Stomach smooth muscle (tissue), 2 donors: ENCODE measurements around the gene VSX2.

Experiments
- H3K27ac ChIP-seq: one replicate; pipeline ENCODE4 v1.7.0; 2013; ENCODE audit warnings: mild to moderate bottlenecking, low read length, inconsistent platforms
- H3K27me3 ChIP-seq, 2 donors: one replicate each; pipeline ENCODE4 v1.7.0; 2013; ENCODE audit warnings: low read length in 2 of 2; ENCODE audit not compliant: insufficient read depth in 2 of 2, control insufficient read depth in 1 of 2
- H3K36me3 ChIP-seq, 2 donors: one replicate each; pipeline ENCODE4 v1.7.0; 2013; ENCODE audit warnings: low read length in 2 of 2; ENCODE audit not compliant: control insufficient read depth in 2 of 2, insufficient read depth in 2 of 2
- H3K4me1 ChIP-seq: one replicate; pipeline ENCODE4 v1.7.0; 2013; ENCODE audit warnings: low read length; ENCODE audit not compliant: control insufficient read depth, insufficient read depth
- H3K4me3 ChIP-seq, 2 donors: one replicate each; pipeline ENCODE4 v1.7.0; 2013; ENCODE audit warnings: low read length in 2 of 2
- H3K9ac ChIP-seq, 2 donors: one replicate each; pipeline ENCODE4 v1.7.0; 2013; ENCODE audit warnings: low read length in 2 of 2, mild to moderate bottlenecking in 1 of 2
- H3K9me3 ChIP-seq, 2 donors: one replicate each; pipeline ENCODE4 v1.7.0; 2013; ENCODE audit warnings: low read length in 2 of 2; ENCODE audit not compliant: control insufficient read depth in 2 of 2
- donor health status: healthy.
- donor health status: Pancreatic carcinoma.

Gene VSX2

GRCh38 chr14:74231784-74232183 lies 7.5 kb upstream of the VSX2 start:
- Histone ChIP-seq H3K9ac (no peak overlapping the region), H3K4me1 (no peaks in the 10 kb centered on the region), H3K27me3 (peaks cover 6 to 9% of the 10 kb centered on the region in 2 donors), H3K4me3 (no peak overlapping the region), H3K27ac (no peak overlapping the region), H3K9me3 (peaks cover 3 to 4% of the 10 kb centered on the region in 2 donors), H3K36me3 (no peaks in the 10 kb centered on the region)

- Histone ChIP-seq H3K27ac (no peak overlapping the region), H3K4me3 (no peak overlapping the region), H3K9me3 (peaks cover 3 to 4% of the 10 kb centered on the region in 2 donors), H3K4me1 (peaks cover 7% of the 10 kb centered on the region), H3K36me3 (no peaks in the 10 kb centered on the region), H3K9ac (no peak overlapping the region), H3K27me3 (peaks cover 27 to 28% of the 10 kb centered on the region in 2 donors)
Measured at GRCh38 chr14:74235017-74235416, 4.2 kb upstream of the VSX2 start.

- Histone ChIP-seq H3K36me3 (no peaks in the 10 kb centered on the region), H3K27me3 (peaks cover 51% of the 10 kb centered on the region in 2 donors), H3K9ac (no peak overlapping the region), H3K9me3 (peaks cover 0 to under 1% of the 10 kb centered on the region in 2 donors), H3K4me1 (peaks cover 24% of the 10 kb centered on the region), H3K27ac (no peak overlapping the region), H3K4me3 (no peak overlapping the region)
Measured at GRCh38 chr14:74237441-74237840, 1.8 kb upstream of the VSX2 start.

GRCh38 chr14:74239848-74240793 lies 872 bp downstream of the VSX2 start:
- no peaks in the 10 kb centered on the region for H3K36me3 ChIP-seq
- peaks cover 69 to 70% of the 10 kb centered on the region in 2 donors for H3K27me3 ChIP-seq
- H3K4me1 ChIP-seq = peaks cover 24% of the 10 kb centered on the region
- H3K27ac ChIP-seq = no peak overlapping the region
- peak overlapping the region; percentile 57 to 66 for H3K4me3 ChIP-seq
- no peaks in the 10 kb centered on the region for H3K9me3 ChIP-seq
- H3K9ac ChIP-seq = no peak overlapping the region

GRCh38 chr14:74240794-74241651 lies 1.8 kb downstream of the VSX2 start:
- no peaks in the 10 kb centered on the region for H3K36me3 ChIP-seq
- no peak overlapping the region for H3K27ac ChIP-seq
- H3K9ac ChIP-seq = no peak overlapping the region
- no peaks in the 10 kb centered on the region for H3K9me3 ChIP-seq
- H3K4me1 ChIP-seq = peaks cover 24% of the 10 kb centered on the region
- H3K27me3 ChIP-seq = peaks cover 71 to 76% of the 10 kb centered on the region in 2 donors
- peak overlapping the region; percentile 57 to 66 for H3K4me3 ChIP-seq

- Histone ChIP-seq H3K27ac (no peak overlapping the region), H3K9ac (no peak overlapping the region), H3K4me3 (peak overlapping the region in 1 of 2 donors; percentile 66), H3K36me3 (no peaks in the 10 kb centered on the region), H3K27me3 (peaks cover 71 to 82% of the 10 kb centered on the region in 2 donors), H3K4me1 (peaks cover 24% of the 10 kb centered on the region), H3K9me3 (no peaks in the 10 kb centered on the region)
Measured at GRCh38 chr14:74241652-74242017, 2.4 kb downstream of the VSX2 start.

GRCh38 chr14:74242021-74242779 lies 3.0 kb downstream of the VSX2 start:
- no peak overlapping the region for H3K9ac ChIP-seq
- peaks cover 70 to 84% of the 10 kb centered on the region in 2 donors for H3K27me3 ChIP-seq
- H3K4me3 ChIP-seq = no peak overlapping the region
- H3K36me3 ChIP-seq = no peaks in the 10 kb centered on the region
- peaks cover 24% of the 10 kb centered on the region for H3K4me1 ChIP-seq
- no peak overlapping the region for H3K27ac ChIP-seq
- no peaks in the 10 kb centered on the region for H3K9me3 ChIP-seq

- no peak overlapping the region for H3K9ac ChIP-seq
- no peak overlapping the region for H3K27ac ChIP-seq
- no peaks in the 10 kb centered on the region for H3K9me3 ChIP-seq
- no peaks in the 10 kb centered on the region for H3K36me3 ChIP-seq
- peaks cover 24% of the 10 kb centered on the region for H3K4me1 ChIP-seq
- no peak overlapping the region for H3K4me3 ChIP-seq
- H3K27me3 ChIP-seq = peaks cover 68 to 80% of the 10 kb centered on the region in 2 donors
Measured at GRCh38 chr14:74242780-74243042, 3.5 kb downstream of the VSX2 start.

GRCh38 chr14:74243051-74243450 lies 3.8 kb downstream of the VSX2 start:
- Histone ChIP-seq H3K9ac (no peak overlapping the region), H3K4me1 (peaks cover 24% of the 10 kb centered on the region), H3K27ac (no peak overlapping the region), H3K27me3 (peaks cover 68 to 77% of the 10 kb centered on the region in 2 donors), H3K9me3 (no peaks in the 10 kb centered on the region), H3K36me3 (no peaks in the 10 kb centered on the region), H3K4me3 (no peak overlapping the region)

GRCh38 chr14:74244115-74244514 lies 4.9 kb downstream of the VSX2 start:
- Histone ChIP-seq H3K36me3 (no peaks in the 10 kb centered on the region), H3K4me3 (no peak overlapping the region), H3K27ac (no peak overlapping the region), H3K9ac (no peak overlapping the region), H3K9me3 (no peaks in the 10 kb centered on the region), H3K27me3 (peaks cover 59 to 66% of the 10 kb centered on the region in 2 donors), H3K4me1 (peaks cover 24% of the 10 kb centered on the region)
